Upper lobe of right lung (tissue), 1 donor: Measurements from ENCODE around the gene GAB4. TPM values are rescaled to one million over a fixed set of nuclear protein-coding genes. Genes with fewer than 3 reads are reported as not detected.

Experiments
- ATAC-seq: fragments of 200-7000 bp; cut with Tn5 transposase; one replicate; pipeline ENCODE4 v1.9.1; 2020; ENCODE audit warnings: mild to moderate bottlenecking, moderate library complexity
- DNase-seq: peaks from one replicate; pipeline ENCODE4 v3.0.0-alpha.2; 2020
- H3K27ac ChIP-seq: fragments of 200-600 bp; one replicate; pipeline ENCODE4 v1.8.0; 2022
- H3K27me3 ChIP-seq: fragments of 200-600 bp; one replicate; pipeline ENCODE4 v1.8.0; 2022; ENCODE audit warnings: mild to moderate bottlenecking
- H3K36me3 ChIP-seq: fragments of 200-600 bp; one replicate; pipeline ENCODE4 v1.8.0; 2022
- H3K4me1 ChIP-seq: fragments of 200-600 bp; one replicate; pipeline ENCODE4 v1.8.0; 2022
- H3K4me3 ChIP-seq: fragments of 200-600 bp; one replicate; pipeline ENCODE4 v1.8.0; 2022; ENCODE audit warnings: mild to moderate bottlenecking
- H3K9me3 ChIP-seq: fragments of 200-600 bp; one replicate; pipeline ENCODE4 v1.8.0; 2022
- intact Hi-C: fragments of 100-400 bp; cut with DNase I; formaldehyde crosslinking; loops from one replicate; pipeline ENCODE4 v1.11.0; 2022
- long read RNA-seq: library from polyadenylated mRNA; unstranded; transcript quantifications from one replicate; pipeline ENCODE4 v2.0.0, GENCODE V29; 2021
- total RNA-seq: library from RNA; stranded (reverse); fragmentation: NEBNext Ultra II Directional; extraction: Animal tissue kit (Norgen Biotek cat#: 25700); gene quantifications from one replicate; pipeline ENCODE4 v1.2.1, GENCODE V29; 2021
- TF ChIP-seq, protein P1 (sequence below): fragments of 200-600 bp; IDR thresholded peaks from one replicate; pipeline ENCODE4 v1.8.0; 2022; ENCODE audit warnings: antibody characterized with exemption
- donor health status: DM: no; HTN: yes; CAD: no; lungs with severe emphysema.

Gene GAB4
- total RNA-seq, result not detected
- long read RNA-seq, result 0 reads

GRCh38 chr22:17007852-17008731 is at the start of gene GAB4:
GAB4 (minus strand) TSS chr22:17008222; CDS start chr22:17008114, 108 bp downstream.
- H3K4me3 ChIP-seq, result no peak within 1 kb of the TSS
- DNase-seq, result no peak
- H3K9me3 ChIP-seq, result no peaks in the 10 kb centered on the region
- H3K4me1 ChIP-seq, result no peaks in the 10 kb centered on the region
- no peaks in the 10 kb centered on the region for H3K36me3 ChIP-seq
- peaks cover 20% of the 10 kb centered on the region for H3K27me3 ChIP-seq
- no peak for ATAC-seq
- intact Hi-C loops, result no loop called here
- TF ChIP-seq, protein P1, sequence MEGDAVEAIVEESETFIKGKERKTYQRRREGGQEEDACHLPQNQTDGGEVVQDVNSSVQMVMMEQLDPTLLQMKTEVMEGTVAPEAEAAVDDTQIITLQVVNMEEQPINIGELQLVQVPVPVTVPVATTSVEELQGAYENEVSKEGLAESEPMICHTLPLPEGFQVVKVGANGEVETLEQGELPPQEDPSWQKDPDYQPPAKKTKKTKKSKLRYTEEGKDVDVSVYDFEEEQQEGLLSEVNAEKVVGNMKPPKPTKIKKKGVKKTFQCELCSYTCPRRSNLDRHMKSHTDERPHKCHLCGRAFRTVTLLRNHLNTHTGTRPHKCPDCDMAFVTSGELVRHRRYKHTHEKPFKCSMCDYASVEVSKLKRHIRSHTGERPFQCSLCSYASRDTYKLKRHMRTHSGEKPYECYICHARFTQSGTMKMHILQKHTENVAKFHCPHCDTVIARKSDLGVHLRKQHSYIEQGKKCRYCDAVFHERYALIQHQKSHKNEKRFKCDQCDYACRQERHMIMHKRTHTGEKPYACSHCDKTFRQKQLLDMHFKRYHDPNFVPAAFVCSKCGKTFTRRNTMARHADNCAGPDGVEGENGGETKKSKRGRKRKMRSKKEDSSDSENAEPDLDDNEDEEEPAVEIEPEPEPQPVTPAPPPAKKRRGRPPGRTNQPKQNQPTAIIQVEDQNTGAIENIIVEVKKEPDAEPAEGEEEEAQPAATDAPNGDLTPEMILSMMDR, result no peak
- H3K27ac ChIP-seq, result no peak within 1 kb of the TSS

- H3K36me3 ChIP-seq, result no peaks in the 10 kb centered on the region
- H3K4me1 ChIP-seq, result no peaks in the 10 kb centered on the region
- ATAC-seq, result peak; percentile 10
- intact Hi-C loops, result loop anchor here (10.0 kb wide), 1 partner anchor 132 kb away; no protein-coding TSS in a partner anchor
- TF ChIP-seq, protein P1, result no peak
- peaks cover 8% of the 10 kb centered on the region for H3K27me3 ChIP-seq
- H3K4me3 ChIP-seq, result no peak overlapping the region
- H3K9me3 ChIP-seq, result no peaks in the 10 kb centered on the region
- no peak overlapping the region for H3K27ac ChIP-seq
- DNase-seq, result no peak
Measured at GRCh38 chr22:17056807-17057206, 48.8 kb upstream of the GAB4 start.

- Histone ChIP-seq H3K9me3 (no peaks in the 10 kb centered on the region), H3K27me3 (peaks cover 8% of the 10 kb centered on the region), H3K4me1 (no peaks in the 10 kb centered on the region), H3K27ac (no peak overlapping the region), H3K36me3 (no peaks in the 10 kb centered on the region), H3K4me3 (no peak overlapping the region)
- DNase-seq (no peak), ATAC-seq (no peak)
- intact Hi-C loops, result loop anchor here (10.0 kb wide), 1 partner anchor 131 kb away; no protein-coding TSS in a partner anchor
- TF ChIP-seq, protein P1, result no peak
Measured at GRCh38 chr22:17056058-17056457, 48.0 kb upstream of the GAB4 start.

DNA sequence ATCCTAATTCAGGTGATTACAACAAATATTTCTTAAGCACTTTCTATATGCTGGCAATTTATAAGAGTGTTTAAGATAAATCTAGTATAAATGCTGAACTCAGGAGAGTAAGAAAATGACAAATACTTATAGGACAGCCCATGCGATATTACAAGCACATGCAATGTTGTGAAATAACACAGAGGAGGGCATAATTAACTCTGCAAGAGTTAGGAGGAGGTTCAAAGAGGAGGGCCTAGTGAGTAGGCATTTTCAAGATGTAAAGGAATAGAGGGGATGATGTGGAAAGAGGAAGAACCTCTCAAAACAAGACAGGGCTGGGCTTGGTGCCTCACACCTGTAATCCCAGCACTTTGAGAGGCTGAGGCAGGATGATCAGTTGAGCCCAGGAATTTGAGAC is 39.6 kb upstream of the GAB4 start:
- H3K27me3 ChIP-seq, result no peaks in the 10 kb centered on the region
- TF ChIP-seq, protein P1, result no peak
- H3K27ac ChIP-seq, result no peak overlapping the region
- ATAC-seq (no peak), DNase-seq (no peak)
- intact Hi-C loops, result no loop called here
- no peaks in the 10 kb centered on the region for H3K36me3 ChIP-seq
- no peaks in the 10 kb centered on the region for H3K4me1 ChIP-seq
- no peak overlapping the region for H3K4me3 ChIP-seq
- H3K9me3 ChIP-seq, result no peaks in the 10 kb centered on the region

DNA sequence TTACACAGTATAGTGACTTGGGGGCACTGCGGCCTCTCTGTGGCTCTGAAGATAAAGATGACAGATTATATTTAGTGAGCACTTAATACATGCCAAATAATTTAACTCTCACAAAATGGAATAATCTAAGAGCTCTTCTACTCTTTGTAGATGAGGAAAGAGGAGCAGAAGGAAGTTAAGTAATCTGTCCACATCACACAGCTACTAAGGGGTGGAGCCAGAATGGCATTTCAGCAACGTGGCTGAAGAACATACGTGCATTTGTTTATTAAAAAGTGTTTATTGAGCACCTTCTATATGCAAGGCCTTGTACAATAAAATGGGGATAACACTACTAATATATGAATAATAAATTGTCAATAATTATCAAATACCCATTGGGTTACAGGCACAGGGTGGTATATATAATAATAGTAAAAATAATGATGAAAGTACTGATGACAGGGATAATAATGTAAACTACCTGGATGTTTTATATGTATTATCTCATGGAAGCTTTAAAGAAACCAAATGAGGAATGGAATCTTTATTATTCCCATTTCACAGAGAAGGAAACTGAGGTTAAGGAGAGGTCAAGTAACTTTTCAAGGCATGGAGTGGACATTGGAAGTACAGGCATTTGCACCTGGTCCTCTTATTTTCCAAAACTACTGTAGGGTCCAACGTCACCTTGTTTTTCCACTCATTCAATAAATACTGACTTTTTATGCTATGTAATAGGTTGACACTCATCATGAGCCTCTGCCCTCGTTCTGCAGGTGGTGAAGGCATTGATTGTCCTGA is 38.7 kb upstream of the GAB4 start:
- ATAC-seq (peak; percentile 27), DNase-seq (no peak)
- Histone ChIP-seq H3K27me3 (no peaks in the 10 kb centered on the region), H3K27ac (no peak overlapping the region), H3K4me3 (no peak overlapping the region), H3K4me1 (no peaks in the 10 kb centered on the region), H3K9me3 (no peaks in the 10 kb centered on the region), H3K36me3 (no peaks in the 10 kb centered on the region)
- intact Hi-C loops, result no loop called here
- TF ChIP-seq, protein P1, result no peak
